Activated CD4-positive, alpha-beta T cell treated with anti-CD3 and anti-CD28 coated beads, Interleukin-2, amount 50 U/mL, for 16 hours (primary cell): ENCODE measurements around the gene CLDN6.
A peak's percentile ranks its signal among the peaks of the same experiment; 100 is the strongest.

ENCODE experiments used
- DNase-seq: peaks from one replicate; pipeline ENCODE4 v3.0.0-alpha.2; 2020

The CLDN6 gene

GRCh38 chr16:3012246-3012645, 5.7 kb downstream of the CLDN6 start:
- DNase-seq, result no peak

- DNase-seq, result no peak
These were observed 7.5 kb downstream of the CLDN6 start for GRCh38 chr16:3010510-3010909.

- DNase-seq, result no peak
These were observed 8.2 kb downstream of the CLDN6 start for GRCh38 chr16:3009568-3010390.

GRCh38 chr16:3008690-3009037, 9.3 kb downstream of the CLDN6 start:
- DNase-seq, result no peak

- no peak for DNase-seq
These were observed 9.9 kb downstream of the CLDN6 start for GRCh38 chr16:3007957-3008689.

GRCh38 chr16:3007059-3007956, 10.7 kb downstream of the CLDN6 start:
- DNase-seq, result no peak

- no peak for DNase-seq
These were observed 13.2 kb downstream of the CLDN6 start for GRCh38 chr16:3004781-3005284.

- no peak for DNase-seq
These were observed 13.7 kb downstream of the CLDN6 start for GRCh38 chr16:3004319-3004718.

GRCh38 chr16:3003582-3004270, 14.3 kb downstream of the CLDN6 start:
- peak; percentile 99 for DNase-seq

- DNase-seq, result no peak
These were observed 16.7 kb downstream of the CLDN6 start for GRCh38 chr16:3001316-3001715.

- DNase-seq, result no peak
These were observed 17.4 kb downstream of the CLDN6 start for GRCh38 chr16:3000540-3000939.

- no peak for DNase-seq
These were observed 18.1 kb downstream of the CLDN6 start for GRCh38 chr16:2999929-3000328.

GRCh38 chr16:2996298-2996697, 21.7 kb downstream of the CLDN6 start:
- DNase-seq, result no peak

- DNase-seq, result no peak
These were observed 25.5 kb downstream of the CLDN6 start for GRCh38 chr16:2992383-2993081.

- DNase-seq, result no peak
These were observed 26.3 kb downstream of the CLDN6 start for GRCh38 chr16:2991566-2992261.

GRCh38 chr16:2990891-2991290, 27.1 kb downstream of the CLDN6 start:
- DNase-seq, result no peak

- no peak for DNase-seq
These were observed 29.3 kb downstream of the CLDN6 start for GRCh38 chr16:2988590-2989099.

GRCh38 chr16:2987833-2988232, 30.1 kb downstream of the CLDN6 start:
- no peak for DNase-seq

- DNase-seq, result no peak
These were observed 30.7 kb downstream of the CLDN6 start for GRCh38 chr16:2987286-2987685.

- DNase-seq, result no peak
These were observed 31.3 kb downstream of the CLDN6 start for GRCh38 chr16:2986623-2987188.

- DNase-seq, result no peak
These were observed 32.1 kb downstream of the CLDN6 start for GRCh38 chr16:2985893-2986355.
